ENCODE data around the gene CTNNA3.

CTNNA3 gene

DNA sequence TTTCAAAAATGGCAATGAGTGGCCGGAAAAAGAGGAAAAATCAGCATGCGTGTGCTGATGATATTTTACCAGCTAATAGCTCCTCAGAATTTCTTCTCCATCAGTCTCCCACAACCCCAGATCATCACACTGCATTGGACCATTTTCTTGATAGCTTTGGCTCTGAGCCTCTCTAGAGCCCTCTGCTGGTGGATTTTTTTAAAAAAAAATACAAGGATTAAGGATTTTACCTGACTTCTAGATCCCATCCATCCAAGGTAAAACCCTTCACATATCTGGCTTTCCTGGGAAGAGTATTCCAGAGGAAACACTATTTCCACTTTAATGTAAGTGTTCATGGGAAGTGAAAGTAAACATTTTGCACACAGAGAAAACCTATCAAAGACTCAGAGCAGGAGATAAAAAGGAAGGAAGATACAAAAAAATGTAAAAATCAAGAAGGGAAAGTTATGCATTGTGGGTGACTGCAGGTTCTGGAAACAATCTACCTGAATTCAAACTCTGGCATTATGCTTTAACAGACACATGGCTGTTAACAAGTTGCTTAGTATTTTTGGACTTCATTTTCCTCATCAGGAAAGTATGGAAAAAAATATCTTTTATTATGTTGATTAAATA lies 389.3 kb downstream of the CTNNA3 start:
- DNase-seq: no peak

DNA sequence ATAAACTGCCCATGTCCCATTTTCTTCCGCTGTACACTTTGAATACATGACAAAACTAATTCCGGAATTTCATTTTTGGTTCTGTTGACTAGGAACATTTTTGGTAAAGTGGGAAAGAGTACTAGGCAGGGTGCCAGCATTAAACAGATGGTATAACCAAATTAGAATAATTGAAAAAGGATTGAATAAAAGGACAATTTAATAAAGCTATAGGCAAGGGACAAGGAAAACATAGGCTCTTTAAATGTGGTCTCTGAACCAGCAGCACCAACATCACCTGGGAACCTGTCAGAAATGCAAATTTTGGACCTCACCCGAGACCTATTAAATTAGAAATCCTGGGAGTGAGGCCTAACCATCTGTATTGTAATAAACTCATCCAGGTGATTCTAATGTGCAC lies 393.3 kb downstream of the CTNNA3 start:
- no peak for DNase-seq

GRCh38 chr10:67299761-67300160 lies 396.2 kb downstream of the CTNNA3 start:
- DNase-seq: no peak

DNA sequence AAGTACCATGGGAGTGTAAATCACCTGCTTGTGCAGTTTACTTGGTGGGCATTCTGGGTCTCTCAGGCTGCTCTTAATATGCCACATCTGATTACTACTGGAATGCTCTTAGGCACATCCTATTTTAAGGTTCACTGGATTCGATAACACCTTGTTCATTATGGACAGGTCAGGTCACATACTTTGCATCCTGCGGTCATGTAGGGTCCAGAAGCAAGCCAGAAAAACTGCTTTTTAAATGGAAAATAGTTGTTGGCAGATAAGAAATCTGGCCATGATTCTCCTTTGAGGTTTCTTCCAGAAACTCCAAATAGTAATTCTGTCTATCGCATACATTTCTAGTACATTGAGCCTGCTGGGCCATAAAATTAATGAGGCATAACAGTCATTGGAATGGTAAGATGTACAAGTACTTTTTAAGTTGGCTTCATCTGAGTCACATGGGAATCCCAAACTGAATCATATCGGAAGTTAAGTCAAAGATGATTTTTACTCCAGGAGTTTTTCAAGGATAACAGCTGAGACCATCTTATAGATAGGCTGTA lies 398.3 kb downstream of the CTNNA3 start:
- no peak for DNase-seq

- no peak for DNase-seq
Measured at GRCh38 chr10:67296926-67297325, 399.1 kb downstream of the CTNNA3 start.

DNA sequence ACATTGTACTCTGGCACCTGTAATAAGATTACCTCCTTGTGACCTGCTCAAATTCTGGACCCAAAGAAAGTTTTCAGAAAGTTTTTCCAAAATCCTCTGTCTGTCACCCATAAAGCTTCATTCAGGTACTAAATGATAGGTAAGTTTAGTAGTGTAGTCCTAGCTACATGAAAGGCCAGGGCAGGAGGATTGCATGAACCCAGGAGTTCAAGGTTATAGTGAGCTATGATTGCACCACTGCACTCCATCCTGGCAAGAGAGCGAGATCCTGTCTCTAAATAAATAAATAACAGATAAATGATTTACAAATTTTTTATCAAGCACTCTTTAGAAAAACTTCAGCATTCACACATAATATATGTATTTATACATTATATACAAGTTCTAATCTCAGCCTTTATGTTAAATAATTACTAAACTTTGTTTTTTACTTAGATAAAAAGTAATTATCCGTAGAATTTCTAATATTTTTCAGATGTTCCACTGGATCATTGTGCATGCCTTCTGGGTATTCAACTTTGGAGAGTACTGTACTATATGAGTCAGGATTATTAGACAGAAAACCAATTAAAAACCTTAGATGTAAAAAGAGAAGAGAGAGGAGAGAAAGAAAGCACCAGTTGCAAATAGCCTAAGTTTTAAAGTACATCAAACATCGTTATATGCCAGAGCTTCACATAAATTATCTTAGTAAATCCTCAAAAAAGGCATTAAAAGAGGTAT lies 407.1 kb downstream of the CTNNA3 start:
- DNase-seq: no peak

GRCh38 chr10:67284589-67284988 lies 411.4 kb downstream of the CTNNA3 start:
- no peak for DNase-seq

GRCh38 chr10:67282871-67283270 lies 413.1 kb downstream of the CTNNA3 start:
- no peak for DNase-seq

- no peak for DNase-seq
Measured at GRCh38 chr10:67280405-67280804, 415.6 kb downstream of the CTNNA3 start.

GRCh38 chr10:67277402-67277801 lies 418.6 kb downstream of the CTNNA3 start:
- no peak for DNase-seq

DNA sequence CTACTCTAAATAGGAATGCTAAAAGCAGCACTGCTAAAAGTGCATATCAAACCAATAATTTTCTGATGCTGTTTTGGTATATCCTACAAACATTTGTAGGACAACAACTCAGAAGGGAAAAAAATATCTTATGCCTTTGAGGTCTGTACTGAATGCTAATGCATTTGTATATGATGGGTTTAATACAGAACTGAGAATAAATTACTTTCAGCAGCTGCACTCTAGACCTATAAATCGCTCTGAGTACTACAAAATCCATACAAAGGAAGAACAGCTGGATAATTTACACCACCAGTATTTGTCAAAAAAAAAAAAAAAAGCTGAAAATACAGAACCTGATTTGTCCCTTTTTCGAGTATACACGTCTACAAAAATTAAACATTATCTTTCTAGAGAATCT lies 426.2 kb downstream of the CTNNA3 start:
- DNase-seq: no peak

DNA sequence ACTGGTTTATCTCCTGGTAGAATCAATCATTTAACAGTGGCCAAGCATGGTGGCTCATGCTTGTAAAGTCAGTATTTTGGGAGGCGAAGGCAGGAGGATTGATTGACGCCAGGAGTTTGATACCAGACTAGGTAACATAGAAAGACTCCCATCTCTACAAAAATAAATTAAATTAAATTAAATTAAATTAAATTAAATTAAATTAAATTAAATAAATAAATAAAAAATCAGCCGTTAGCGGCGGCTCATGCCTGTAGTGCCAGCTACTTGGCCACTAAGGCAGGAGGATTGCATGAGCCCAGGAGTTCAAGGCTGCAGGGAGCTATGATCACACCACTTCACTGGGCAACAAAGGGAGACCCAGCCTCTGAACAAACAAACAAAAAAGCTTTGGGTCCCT lies 427.8 kb downstream of the CTNNA3 start:
- DNase-seq: no peak

- no peak for DNase-seq
Measured at GRCh38 chr10:67262675-67263074, 433.3 kb downstream of the CTNNA3 start.

DNA sequence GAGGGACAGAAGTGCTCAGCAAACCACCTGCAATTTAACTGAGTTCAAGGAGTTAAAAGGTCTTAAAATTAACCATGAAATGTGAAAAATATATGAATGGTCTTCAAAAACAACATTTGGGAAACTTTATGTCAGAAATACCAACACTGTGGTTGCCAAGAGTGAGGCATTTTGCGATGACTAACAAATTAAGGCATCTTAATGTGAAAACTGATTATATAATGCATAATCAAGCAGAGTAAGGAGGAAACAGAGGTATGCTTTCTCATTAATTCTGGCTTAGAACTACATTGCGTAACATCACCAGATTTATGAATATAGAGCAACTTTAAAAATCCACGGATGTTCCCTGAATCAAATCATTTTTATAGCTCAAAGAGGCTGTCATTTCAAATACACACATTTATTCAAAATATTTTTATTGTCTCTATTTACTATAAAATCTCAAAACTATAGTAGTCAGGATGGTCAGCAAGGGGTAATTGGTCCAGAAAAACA lies 434.6 kb downstream of the CTNNA3 start:
- no peak for DNase-seq

GRCh38 chr10:67259319-67259929 lies 436.6 kb downstream of the CTNNA3 start:
- no peak for DNase-seq

DNA sequence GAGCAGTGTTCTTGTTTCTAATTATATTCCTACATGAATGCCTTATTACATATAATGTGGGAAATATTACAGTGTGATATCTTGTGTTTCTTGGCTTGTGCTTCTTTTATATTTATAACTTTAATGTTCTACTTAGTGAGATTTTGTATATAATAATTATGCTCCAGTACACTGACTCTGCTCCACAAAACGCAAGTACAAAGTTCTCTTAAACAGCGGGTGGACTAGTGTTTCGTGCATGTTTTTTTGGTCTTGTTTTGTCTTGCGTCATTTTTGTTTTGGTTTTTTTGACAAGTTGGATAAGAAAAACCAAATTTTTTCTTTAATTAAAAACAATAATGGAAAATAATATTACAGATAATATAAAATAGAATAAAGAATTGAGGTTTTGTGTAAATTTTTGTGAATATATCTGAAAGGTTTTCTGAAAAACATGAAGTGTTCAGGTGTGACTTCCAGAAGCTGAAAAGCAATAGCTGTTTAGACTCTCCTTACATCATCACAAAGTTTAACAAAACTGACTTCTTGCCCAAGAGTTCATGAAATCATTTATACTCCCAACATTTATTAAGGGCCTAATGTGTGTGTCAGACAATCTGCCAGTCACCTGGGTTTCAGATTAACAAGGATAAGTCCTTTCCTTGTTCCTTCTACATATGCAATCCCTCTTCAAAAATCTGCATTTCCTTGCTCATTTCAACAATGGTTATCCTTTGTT lies 438.4 kb downstream of the CTNNA3 start:
- DNase-seq: no peak

DNA sequence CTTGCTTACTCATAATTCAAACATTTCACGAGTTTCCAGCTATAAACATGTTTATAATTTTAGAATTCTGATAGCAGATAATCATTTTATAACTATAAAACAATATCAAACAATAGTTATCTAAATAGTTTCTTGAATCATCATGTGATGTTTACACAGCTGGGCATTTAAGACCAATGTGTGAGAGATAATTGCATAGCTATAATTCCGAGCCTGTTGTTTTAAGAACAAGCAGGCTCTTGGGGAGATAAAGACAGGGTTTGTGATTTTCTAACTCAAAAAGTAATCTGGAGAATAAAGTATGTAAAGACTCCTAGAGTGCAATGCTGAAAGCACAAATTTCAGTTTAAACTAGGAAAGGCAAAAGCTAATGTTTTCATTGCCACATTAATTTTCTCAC lies 439.0 kb downstream of the CTNNA3 start:
- DNase-seq: no peak

GRCh38 chr10:67250686-67251085 lies 445.3 kb downstream of the CTNNA3 start:
- DNase-seq: no peak

DNA sequence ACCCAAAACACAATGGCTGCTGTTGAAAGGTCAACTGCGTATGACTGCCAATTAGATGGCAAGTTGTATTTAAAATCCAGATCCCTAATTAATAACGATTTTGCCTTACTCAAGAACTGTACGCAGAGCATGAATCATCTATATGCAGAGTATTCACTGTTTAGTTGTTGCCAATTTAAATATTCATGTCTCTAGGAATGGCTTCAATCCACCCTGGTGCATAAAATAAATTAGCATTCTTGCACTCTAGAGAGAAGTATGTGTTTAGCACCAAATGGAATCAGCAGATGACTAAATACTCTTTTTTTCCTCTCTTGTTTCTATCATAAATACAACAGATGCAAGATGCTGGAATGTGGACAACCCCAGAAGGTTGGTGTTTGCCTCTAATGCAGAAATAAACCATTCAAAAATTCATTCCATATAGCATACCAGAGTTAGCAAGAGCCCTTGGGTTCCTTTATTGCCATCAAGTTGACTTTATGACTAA lies 449.9 kb downstream of the CTNNA3 start:
- DNase-seq: no peak

- no peak for DNase-seq
Measured at GRCh38 chr10:67242528-67242927, 453.5 kb downstream of the CTNNA3 start.

- no peak for DNase-seq
Measured at GRCh38 chr10:67241451-67241850, 454.5 kb downstream of the CTNNA3 start.

- DNase-seq: no peak
Measured at GRCh38 chr10:67239864-67240497, 456.0 kb downstream of the CTNNA3 start.
